Astrocyte of the cerebellum (primary cell): ENCODE results near the gene BCL2L11.
A peak's percentile ranks its signal among the peaks of the same experiment; 100 is the strongest.

Experiments used
- DNase-seq: peaks from one replicate; pipeline ENCODE4 v3.0.0-alpha.2; 2011; ENCODE audit warnings: low read depth
- H3K4me3 ChIP-seq: 2 replicates; pipeline ENCODE4 v1.5.1; 2011; ENCODE audit warnings: mild to moderate bottlenecking, low read depth, low read length, moderate library complexity
- in situ Hi-C: cut with HindIII; loops from 2 replicates; pipeline ENCODE4 v1.10.0; 2017; ENCODE audit warnings: low sequenced_read_pairs
- TF ChIP-seq, protein P1 (sequence below): IDR thresholded peaks from 2 replicates; pipeline ENCODE4 v1.5.1; 2012; ENCODE audit warnings: low read length, low read depth, moderate library complexity, mild to moderate bottlenecking; ENCODE audit errors: missing control alignments

BCL2L11 gene

DNA sequence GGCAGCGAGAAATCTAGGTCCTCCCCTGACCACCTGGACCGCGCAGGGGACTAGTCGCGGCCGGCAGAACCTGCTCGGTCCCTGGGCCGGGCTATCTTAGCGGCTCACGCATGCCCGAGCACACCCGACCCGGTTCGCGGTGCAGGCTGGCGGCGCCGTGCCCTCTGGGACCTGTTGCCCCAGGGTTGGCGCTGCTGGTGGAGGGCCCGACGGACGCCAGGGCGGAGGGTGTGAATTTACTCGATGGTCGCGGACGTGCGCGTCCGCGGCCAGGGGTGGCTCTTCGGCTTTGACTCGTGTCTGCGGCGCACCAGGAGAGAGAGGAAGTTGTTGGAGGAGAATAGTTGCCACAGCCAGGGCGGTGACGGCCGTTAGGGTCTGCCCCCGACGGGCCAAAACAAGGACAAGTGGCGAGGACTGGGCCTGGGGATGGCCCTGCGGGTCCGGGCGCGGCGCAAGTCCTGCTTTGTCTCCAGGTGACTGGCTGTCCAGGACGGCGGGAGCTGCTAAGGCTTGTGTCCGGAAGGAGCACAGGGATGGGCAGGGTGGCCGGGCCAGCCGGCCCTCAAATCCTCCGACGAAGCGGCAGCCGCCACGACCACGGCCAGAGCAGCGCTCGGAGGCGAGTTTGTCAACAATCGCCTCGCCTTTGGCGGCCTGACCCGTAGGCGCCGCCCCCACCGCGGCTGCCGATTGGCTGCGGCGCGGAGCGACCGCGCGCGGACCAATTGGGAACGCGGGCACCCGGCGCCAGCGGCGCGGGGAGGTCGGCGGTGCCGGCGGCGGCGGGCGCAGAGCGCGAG is 1.3 kb downstream of the BCL2L11 start:
- DNase-seq: peak; percentile 58
- TF ChIP-seq, protein P1, sequence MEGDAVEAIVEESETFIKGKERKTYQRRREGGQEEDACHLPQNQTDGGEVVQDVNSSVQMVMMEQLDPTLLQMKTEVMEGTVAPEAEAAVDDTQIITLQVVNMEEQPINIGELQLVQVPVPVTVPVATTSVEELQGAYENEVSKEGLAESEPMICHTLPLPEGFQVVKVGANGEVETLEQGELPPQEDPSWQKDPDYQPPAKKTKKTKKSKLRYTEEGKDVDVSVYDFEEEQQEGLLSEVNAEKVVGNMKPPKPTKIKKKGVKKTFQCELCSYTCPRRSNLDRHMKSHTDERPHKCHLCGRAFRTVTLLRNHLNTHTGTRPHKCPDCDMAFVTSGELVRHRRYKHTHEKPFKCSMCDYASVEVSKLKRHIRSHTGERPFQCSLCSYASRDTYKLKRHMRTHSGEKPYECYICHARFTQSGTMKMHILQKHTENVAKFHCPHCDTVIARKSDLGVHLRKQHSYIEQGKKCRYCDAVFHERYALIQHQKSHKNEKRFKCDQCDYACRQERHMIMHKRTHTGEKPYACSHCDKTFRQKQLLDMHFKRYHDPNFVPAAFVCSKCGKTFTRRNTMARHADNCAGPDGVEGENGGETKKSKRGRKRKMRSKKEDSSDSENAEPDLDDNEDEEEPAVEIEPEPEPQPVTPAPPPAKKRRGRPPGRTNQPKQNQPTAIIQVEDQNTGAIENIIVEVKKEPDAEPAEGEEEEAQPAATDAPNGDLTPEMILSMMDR: no peak
- peak overlapping the region; percentile 93 for H3K4me3 ChIP-seq
- in situ Hi-C loops: no loop called here

DNA sequence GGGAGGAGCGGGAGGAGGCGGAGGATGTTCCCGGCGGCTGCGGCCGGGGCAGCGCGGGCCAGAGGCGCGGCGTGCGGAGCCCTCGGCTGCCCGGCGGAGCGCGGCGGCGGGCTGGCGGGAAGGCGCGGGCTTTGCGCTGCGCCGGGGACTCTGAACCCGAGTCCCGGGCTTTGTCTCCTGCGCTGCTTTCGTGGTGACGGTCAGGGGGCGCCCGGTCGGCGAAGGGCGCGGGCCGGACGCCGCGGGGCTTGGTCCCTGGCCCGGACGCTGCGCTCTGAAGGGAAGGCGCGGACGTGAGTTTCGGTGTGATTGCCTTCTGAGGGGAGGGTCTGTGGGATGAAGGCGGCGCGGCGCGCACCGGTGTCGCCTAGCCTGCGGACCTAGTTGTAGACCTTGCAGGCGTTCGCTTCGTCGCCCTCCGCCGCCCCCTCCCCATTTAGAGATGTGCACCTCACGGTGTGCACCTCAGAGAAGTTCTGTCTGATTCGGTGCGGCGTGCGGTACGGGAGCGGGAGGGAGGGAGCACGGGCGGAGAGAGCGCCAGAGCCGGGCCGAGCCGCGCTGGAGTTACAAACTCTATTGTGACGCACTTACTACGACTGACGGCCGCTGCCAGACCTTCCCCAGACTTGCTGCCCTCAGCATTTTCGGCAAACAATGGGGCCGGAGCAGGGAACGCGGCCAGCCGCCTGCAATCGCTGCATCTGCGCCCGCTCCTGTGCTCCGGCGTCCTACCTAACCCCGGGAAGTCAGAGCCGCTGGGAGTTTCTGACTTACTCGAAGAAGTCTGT is 2.1 kb downstream of the BCL2L11 start:
- DNase-seq: peak; percentile 73
- in situ Hi-C loops: no loop called here
- TF ChIP-seq, protein P1: no peak
- H3K4me3 ChIP-seq: peak overlapping the region; percentile 93

DNA sequence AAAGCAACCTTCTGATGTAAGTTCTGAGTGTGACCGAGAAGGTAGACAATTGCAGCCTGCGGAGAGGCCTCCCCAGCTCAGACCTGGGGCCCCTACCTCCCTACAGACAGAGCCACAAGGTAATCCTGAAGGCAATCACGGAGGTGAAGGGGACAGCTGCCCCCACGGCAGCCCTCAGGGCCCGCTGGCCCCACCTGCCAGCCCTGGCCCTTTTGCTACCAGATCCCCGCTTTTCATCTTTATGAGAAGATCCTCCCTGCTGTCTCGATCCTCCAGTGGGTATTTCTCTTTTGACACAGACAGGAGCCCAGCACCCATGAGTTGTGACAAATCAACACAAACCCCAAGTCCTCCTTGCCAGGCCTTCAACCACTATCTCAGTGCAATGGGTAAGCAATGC is 3.0 kb downstream of the BCL2L11 start:
- H3K4me3 ChIP-seq: no peak overlapping the region
- in situ Hi-C loops: no loop called here
- DNase-seq: no peak
- TF ChIP-seq, protein P1: no peak

DNA sequence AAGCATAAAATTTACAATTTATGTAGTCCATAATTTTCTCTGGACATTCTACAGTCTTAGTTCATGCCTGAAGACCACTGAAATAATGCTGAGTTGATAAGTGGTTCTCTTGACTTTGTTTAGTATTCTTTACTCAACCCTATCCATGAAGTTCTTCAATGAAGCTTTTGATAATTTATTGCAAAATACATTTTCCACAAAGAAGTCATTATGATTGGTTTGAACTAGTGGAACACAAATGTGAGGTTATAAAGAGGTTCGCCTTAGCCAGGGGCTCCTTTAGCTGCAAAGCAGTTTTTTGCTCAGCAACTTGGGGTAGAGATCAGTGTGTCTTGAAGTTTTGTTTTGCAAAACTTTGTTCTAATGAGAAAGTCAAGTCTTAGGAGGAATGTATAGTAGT is 5.9 kb downstream of the BCL2L11 start:
- no peak for DNase-seq
- no peak overlapping the region for H3K4me3 ChIP-seq
- TF ChIP-seq, protein P1: no peak
- in situ Hi-C loops: loop anchor here (5.0 kb wide), 2 partner anchors 46 to 571 kb away; no protein-coding TSS in a partner anchor

DNA sequence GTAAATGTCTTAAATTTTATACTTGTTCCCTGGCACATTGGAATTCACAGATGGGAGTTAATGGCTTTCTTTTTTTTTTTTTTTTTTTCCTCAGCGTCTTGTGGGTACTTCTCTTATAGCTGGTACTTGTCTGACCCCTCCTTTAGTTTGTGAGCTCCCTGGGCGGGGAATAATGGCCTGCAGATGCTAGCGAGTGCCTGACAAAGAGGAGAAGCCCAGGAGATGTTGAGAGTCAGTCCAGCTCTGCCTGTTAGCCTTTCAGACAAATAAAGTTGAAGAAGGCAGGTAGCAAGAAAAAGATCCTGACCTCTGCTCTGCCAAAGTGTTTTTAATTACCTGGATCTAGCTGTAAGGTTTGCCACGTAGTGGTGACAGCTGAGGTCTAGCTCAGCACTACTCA is 6.6 kb downstream of the BCL2L11 start:
- in situ Hi-C loops: loop anchor here (5.0 kb wide), 2 partner anchors 45 to 570 kb away; no protein-coding TSS in a partner anchor
- DNase-seq: no peak
- H3K4me3 ChIP-seq: no peak overlapping the region
- TF ChIP-seq, protein P1: no peak

DNA sequence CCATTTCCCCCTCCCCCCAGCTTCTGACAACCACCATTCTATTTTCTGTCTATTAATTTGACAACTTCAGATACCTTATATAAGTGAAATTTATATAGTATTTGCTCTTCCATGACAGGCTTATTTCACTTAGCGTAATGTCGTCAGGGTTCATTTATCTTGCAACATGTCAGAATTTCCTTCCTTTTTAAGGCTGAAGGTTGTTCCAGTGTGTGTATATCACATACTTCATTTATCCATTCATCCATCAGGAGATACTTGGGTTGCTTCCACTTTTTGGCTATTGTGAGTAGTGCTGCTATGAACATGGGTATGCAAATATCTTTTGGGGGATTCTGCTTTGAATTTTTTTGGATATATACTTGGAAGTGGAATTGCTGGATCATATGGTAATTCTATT is 7.4 kb downstream of the BCL2L11 start:
- TF ChIP-seq, protein P1: no peak
- in situ Hi-C loops: loop anchor here (5.0 kb wide), 2 partner anchors 44 to 569 kb away; no protein-coding TSS in a partner anchor
- no peak overlapping the region for H3K4me3 ChIP-seq
- no peak for DNase-seq
